ENCODE measurements around the gene ZNF668.

The ZNF668 gene

DNA sequence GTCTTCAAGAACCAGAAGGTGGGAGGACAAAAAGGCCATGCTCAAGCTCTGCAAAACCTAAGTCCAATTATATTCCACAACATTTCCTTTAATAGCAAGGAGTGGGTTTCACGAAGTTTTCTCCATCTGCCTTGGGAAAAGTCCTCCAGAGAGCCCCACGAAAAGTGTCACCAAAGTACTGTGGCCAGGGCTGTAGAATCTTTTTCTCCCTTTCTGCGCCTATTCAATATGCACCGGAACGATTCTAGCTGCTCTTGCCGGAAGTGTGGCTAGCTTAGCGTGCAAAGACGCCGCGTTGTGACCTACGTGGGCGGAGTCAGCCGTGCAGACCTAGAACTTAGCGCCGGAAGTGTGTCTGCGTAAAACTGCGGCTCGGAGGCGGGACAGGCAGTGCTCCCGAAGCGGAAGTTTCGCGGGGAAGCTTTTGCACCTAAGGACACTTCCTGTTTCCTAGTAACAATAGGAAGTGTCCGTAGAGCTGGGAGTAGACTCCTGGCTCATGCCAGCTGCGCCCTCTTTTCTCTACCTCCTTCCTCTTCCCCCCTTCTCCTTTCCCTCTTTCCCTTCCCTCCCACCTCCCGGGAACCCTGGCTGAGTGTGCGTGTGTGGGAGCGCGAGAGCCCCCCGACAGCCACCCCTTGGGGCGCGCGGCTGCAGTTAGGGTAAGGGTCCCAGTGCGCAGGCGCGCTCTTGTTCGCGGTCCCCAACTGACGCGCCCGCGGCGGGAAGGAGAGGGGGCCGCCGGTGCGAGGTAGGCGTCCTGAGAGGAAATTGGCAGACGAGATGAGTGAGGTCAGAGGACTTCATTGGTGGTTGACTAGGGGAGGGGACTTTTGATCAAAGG, at the start of gene ZNF668, which contains the start of gene ZNF646:
Gene ZNF668 (minus strand): TSS at position 271 of the 844 bp plus-strand sequence. CDS start 9,781 bp downstream, outside the sequence.
Gene ZNF646 (plus strand): TSS at position 453 of the 844 bp plus-strand sequence. CDS start 1,903 bp downstream, outside the sequence.
- peak; percentile 80 to 95 (median 89) for DNase-seq (ENCODE audit: low read depth in 2 of 3, low spot score in 2 of 3)

DNA sequence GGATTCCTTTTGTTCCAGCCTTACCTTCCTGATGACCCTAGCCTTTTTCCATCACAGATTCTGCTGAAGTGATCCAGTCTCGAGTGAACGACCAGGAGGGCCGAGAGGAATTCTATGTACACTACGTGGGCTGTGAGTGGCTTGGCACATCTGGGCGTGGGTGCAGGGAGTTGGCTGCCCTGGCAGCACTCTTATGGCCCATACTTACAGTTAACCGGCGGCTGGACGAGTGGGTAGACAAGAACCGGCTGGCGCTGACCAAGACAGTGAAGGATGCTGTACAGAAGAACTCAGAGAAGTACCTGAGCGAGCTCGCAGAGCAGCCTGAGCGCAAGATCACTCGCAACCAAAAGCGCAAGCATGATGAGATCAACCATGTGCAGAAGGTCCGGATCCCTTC, 46.1 kb upstream of the ZNF668 start:
- DNase-seq (ENCODE audit: low read depth in 2 of 3, low spot score in 2 of 3), result no peak

DNA sequence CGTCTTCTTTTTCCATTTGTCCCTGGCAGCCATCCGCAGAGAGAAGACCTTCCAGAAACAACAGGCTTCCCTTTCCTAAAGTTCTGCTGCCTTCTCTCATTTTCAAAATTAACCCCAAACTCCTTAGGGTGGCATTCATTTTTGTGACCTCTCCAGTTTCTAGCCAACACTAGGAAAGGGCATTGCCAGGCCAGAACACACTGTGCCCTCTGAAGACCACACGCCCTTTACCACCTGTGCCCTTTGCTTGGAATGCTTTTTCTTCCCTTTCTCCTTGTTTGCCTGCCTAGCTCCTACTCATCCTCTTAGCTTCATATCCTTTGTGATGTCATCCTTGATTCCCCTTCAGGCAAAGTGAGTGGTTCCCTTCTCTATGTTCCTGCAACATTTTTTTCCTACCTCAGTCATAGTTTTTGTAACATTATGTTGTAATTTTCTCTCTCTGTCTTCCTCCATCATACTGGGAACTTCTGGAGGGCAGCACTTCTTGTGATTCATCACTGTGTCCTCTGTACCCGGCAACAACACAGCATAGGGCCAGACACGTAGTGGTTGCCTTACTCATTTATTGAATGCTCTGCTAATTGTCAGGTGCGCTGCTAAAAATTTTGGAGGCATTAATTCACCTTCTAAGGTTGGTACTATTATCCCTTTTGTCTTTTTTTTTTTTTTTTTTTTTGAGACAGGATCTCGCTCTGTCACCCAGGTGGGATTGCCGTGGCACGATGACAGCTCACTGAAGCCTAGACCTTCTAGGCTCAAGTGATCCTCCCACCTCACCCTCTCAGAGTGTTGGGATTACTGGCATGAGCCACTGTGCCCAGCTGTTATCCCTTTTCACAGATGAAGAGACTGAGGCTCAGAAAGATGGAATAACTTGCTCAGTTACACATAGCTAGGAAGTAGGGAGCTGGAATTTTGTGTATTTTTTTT, 44.4 kb upstream of the ZNF668 start:
- no peak for DNase-seq (ENCODE audit: low read depth in 2 of 3, low spot score in 2 of 3)

DNA sequence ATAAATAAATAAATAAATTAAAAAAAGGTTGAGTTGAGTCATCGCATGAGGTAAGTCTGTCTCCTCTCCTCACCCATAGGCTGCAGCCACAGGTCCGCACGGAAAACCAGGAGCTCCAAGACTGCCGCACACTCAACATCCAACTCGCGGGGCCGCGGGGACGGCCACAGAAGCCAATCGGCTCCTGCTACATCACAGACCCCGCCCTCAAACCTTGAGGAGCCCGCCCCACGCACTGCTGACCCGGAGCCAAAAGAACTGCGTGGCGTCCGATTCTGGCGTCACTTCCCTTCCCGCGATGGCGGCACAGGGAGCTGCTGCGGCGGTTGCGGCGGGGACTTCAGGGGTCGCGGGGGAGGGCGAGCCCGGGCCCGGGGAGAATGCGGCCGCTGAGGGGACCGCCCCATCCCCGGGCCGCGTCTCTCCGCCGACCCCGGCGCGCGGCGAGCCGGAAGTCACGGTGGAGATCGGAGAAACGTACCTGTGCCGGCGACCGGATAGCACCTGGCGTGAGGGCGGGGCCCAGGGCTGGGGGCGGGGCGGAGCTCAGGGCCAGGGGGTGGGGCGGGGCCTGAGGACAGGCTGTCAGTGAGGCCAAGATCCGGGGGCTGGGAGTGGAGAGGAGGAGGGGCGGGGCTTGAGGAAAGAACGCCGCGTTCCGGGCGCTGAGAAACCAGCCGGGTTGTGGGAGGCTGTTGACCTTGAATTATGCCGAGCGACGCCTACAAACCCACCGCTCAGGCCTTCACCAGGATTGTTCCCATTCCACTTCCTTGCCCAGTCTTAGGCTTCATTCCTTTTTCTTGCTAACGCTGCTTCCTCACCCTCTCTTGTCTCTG, 43.6 kb upstream of the ZNF668 start, which contains the start of gene KAT8:
Gene KAT8 (plus strand): TSS at position 281 of the 839 bp plus-strand sequence. CDS start 18 bp downstream, at position 299.
- DNase-seq (ENCODE audit: low read depth in 2 of 3, low spot score in 2 of 3), result peak; percentile 89 to 92 (median 91)

DNA sequence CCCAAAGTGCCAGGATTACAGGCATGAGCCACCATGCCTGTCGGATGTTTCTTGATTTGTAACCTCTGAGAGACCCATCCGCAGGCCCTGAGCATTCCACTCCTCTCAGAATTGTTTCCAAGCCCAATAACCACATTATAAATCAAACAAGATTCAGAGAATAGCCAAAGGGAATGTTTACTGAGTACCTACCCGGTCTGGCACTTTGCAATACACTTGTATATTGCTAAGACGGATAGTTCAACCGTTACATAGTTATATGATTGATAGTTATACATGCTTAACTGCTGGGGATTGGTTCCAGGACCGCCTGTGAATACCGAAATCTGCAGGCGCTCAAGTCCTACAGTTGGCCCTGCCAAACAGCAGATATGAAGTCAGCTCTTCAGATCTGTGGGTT, 40.4 kb upstream of the ZNF668 start:
- DNase-seq (ENCODE audit: low read depth in 2 of 3, low spot score in 2 of 3), result no peak

DNA sequence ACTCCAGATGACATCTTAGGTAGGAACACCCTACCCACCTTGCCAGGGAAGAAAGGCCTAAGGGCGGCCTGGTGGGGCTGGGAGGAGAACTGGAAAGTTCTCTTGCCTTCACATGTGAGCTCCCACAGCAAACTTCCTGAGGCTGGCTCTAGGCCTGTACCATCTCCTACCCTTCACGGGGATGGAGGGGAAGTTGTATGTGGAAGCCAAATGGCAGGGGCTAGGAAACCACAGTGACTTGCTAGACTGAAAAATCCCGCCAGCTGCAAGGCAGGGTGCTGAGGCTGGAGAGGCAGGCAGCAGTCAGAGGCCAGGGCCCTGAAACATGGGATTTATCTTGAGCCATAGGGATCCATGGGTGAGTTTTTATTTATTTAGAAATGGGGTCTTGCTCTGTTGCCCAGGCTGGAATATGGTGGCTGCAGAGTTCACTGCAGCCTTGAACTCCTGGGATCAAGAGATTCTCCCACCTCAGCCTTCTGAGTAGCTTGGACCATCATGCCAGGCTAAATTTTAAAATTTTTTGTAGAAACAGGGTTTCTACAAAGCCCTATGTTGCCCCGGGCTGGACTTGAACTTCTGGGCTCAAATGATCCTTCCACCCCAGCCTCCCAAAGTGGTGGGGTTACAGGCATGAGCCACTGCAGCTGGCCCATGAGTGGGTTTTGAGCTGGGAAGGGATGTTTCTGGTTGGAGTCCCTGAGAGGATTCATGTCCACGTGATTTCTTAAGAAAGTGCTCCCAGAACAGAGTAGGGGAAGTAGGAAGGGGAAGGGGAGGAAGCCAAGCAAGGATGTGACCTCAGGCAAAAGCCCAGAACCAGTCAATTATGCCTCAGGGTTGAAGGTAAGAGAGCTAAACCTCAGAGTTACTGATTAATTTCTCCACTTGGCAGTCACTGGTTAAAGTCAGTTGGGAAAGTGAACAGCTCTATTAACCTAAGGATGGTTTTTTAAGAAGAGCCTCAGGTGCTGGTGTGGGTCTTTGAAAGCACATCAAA, 39.4 kb upstream of the ZNF668 start:
- no peak for DNase-seq (ENCODE audit: low read depth in 2 of 3, low spot score in 2 of 3)

DNA sequence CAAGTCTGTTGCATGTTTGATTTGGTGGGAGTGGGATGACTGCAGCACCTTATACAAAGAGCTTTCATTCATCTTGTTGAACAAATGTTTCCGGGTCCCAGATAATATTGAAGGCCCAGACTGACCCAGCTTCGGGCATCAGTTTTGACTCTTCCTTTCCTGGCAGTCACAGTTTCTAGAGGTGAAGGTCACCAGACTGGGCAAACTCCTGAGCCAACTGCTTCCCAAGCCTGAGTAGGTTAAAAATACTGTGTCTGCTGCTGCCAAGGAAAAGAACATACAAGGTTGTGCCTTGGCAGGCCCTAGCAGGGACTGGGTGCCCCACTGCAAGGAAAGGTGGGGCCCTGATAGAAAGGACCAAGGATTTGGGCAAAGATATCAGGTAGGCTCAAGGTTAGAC, 38.7 kb upstream of the ZNF668 start:
- DNase-seq (ENCODE audit: low read depth in 2 of 3, low spot score in 2 of 3), result no peak

DNA sequence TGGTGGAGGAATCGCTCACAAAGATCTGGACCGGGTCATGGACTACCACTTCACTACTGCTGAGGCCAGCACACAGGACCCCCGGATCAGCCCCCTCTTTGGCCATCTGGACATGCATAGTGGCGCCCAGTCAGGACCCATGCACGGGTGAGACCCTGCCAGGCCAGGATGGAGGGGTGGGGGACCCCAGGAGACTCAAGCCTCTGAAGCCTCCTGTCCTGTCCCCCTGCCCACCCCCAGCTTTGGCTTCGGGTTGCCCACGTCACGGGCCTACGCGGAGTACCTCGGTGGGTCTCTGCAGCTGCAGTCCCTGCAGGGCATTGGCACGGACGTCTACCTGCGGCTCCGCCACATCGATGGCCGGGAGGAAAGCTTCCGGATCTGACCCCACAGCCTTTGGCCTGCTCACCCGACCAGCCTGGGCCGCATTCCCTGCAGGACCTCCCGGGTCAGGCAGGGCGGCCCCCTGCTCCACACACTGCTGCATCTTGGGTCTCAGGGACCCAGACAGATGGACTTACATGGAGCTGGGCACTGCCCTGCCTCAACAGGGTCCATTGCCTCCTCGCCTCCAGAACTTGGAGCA, 37.9 kb upstream of the ZNF668 start:
- DNase-seq (ENCODE audit: low read depth in 2 of 3, low spot score in 2 of 3), result no peak

DNA sequence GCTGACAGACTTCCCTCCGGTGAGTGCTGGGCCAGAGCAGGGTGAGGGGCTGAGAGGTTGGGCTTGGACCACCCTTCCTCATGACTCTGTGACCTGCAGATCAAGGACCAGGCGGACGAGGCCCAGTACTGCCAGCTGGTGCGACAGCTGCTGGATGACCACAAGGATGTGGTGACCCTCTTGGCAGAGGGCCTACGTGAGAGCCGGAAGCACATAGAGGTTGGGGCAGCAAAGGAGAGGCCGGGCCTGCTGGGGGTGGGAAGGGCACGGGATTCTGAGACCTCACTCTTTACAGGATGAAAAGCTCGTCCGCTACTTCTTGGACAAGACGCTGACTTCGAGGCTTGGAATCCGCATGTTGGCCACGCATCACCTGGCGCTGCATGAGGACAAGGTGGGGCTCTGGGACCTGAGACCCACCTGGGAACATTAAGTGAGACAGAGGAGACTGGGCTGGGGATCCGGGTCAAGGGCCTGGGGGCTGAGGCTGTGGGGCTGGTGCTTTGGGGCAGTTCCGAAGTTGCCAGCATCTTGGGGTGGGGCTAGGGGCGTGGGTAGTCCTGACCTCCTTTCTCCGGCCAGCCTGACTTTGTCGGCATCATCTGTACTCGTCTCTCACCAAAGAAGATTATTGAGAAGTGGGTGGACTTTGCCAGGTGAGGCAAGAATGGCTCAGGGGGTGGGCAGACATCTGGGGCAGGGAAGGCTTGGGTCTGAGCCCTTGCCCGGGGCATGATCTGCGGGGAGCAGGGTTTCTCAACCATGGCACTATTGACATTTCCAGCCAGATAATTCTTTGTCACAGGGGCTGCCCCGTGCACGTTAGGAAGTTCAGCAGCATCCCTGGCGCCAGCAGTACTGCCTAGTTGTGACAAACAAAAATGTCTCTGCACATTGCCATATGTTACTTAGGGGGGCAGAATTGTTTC, 36.3 kb upstream of the ZNF668 start:
- DNase-seq (ENCODE audit: low read depth in 2 of 3, low spot score in 2 of 3), result no peak

DNA sequence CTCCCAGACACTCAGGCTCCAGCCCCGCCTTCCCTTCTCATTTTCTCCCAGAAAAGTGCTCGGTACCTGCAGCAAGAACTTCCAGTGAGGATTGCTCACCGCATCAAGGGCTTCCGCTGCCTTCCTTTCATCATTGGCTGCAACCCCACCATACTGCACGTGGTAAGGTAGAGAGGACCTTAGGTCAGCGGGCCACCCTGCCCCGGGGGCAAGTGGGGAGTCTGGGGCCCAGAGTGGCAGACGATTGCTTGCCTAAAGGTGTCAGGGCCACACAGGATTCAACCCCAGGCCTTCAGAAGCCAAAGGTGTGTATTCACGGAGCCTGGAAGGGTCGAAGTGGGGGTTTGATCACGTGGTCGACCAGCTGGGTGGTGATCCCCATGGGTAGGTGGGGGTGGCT, 35.6 kb upstream of the ZNF668 start:
- DNase-seq (ENCODE audit: low read depth in 2 of 3, low spot score in 2 of 3), result no peak

DNA sequence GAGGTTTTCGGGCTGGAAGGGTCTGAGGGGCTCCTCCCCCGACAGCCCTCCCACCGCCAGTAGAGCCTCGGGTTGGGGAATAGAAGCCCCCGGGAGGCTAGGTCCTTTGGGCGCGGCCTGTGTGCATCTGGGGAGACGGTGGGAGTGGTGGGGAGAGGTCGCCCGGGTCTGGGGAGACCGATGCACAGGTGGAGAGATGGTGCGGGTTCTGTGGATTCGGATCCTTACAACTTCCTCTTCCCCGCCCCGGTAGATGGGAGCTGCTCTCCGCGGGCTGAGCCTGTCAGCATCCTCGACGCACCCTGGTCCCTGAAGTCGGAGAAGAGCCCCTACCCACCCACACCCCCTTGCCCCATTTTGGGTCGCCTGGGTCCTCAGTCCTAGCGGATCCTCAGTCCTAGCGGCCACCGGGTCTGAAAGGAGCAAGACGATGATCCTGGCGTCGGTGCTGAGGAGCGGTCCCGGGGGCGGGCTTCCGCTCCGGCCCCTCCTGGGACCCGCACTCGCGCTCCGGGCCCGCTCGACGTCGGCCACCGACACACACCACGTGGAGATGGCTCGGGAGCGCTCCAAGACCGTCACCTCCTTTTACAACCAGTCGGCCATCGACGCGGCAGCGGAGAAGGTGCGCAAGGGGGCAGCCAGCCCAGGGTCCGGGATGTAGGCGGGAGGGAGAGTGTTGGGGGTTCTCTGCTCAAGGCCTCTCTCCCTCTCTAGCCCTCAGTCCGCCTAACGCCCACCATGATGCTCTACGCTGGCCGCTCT, 34.9 kb upstream of the ZNF668 start:
- DNase-seq (ENCODE audit: low read depth in 2 of 3, low spot score in 2 of 3), result no peak

DNA sequence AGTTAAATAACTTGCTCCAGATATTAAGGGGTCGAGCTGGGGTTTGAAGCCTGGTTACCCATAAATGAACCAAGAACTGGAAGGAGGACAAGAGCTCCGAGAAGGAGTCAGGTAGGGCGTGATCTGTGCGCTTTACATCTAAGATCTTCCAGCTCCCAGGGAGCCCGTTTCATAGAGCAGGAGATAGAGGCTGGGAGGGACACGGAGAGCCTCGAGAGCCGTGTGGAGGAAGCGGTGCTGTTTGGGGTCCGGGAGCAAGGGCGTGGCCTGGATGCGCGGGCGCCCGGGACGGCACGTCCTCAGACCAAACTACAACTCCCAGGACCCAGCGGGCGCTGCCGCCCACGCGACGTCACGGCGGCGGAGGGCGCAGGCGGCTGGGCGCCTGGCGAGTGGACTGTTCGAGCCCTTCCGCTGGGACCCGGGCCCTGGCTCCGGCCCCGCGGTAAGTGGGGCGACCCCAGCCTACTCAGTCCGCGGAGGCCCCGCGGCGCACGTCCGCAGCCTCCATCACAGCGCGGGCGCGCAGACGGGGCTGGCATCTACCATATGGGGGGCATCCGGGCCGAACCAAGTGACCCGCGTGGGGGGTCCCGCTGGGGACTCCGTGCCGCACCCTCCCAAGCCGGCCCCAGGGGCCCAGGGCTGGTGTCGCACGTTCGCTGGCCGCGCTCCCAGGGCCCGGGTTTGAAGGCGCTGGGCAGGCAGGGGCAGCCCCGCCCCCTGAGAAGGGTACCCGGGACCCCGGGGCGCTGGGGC, 34.2 kb upstream of the ZNF668 start, which contains the start of gene BCKDK:
Gene BCKDK (plus strand): TSS at position 352 of the 759 bp plus-strand sequence. CDS start 838 bp downstream, outside the sequence.
- peak; percentile 54 to 73 (median 65) for DNase-seq (ENCODE audit: low read depth in 2 of 3, low spot score in 2 of 3)

DNA sequence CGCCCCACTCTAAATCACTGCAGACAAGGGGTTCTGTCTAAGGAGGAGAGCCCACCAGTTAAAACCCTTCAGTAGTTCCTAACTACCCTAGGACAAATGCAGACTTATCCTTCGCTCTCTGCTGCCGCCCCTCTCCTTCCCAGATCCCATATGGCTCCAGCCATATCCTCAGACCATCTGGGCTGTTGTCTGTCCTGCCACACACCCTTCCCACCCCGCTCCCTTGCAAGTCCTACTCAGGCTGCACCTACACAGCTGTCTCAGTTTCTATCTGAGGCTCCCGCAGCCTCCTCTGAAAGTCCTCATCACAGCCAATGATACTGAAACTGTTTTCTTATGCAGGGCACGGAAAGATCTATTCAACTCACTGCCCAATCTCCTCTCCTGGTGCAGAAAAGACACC, 33.4 kb upstream of the ZNF668 start:
- no peak for DNase-seq (ENCODE audit: low read depth in 2 of 3, low spot score in 2 of 3)

DNA sequence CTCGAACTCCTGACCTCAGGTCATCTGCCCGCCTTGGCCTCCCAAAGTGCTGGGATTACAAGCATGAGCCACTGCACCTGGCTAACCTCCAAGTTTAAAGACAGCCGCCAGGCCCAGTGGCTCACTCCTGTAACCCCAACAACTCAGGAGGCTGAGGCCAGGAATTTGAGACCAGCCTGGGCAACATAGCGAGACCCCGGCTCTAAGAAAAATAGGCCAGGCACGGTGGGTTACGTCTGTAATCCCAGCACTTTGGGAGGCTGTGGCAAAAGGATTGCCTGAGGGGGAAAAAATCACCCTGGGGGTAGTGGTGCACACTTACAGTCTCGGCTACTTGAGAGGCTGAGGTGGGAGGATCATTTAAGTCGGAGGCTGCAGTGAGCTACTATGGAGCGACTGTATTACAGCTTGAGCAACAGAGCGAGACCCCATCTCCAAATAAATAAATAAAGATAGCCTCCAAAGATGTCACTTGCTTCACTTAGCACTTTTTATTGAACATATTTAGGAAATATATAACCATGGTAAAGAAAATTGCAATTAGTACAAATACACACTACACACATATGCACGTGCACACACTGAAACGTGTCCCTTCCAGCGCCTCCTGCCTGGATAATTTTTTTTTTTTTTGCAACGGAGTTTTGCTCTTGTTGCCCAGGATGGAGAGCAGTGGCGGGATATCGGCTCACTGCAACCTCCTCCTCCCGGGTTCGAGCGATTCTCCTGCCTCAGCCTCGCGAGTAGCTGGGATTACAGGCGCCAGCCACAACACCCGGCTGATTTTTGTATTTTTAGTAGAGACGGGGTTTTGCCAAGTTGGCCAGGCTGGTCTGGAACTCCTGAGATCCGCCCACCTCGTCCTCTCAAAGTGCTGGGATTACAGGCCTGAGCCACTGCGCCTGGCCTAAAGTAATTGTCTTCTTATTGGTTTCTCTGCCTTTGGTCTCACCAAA, 32.7 kb upstream of the ZNF668 start:
- DNase-seq (ENCODE audit: low read depth in 2 of 3, low spot score in 2 of 3), result no peak

DNA sequence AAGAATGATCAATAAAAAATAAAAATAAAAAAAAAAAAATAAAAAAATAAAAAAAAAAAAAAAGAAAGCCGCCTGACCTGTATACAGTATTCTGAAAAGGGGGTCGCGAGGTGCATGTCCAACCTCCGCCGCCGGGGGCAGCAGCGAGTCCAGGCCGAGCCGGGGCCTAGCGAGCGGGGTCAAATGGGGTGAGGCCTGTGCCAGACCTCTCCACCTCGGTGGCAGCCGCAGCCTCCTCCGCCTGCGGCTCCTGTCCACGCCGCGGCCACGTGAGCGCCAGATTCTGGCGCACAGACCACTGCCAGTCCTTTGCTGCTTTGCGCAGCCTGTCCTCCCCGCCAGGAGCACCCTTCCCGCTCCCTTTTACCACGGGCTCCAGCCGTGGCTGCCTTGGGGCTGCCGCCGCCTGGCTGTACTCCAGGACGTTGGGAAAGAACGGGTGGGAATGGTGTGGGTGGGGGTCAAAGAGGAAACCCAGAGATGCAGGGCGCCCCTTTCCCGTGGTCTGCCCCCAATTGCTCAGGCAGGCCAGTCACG, 31.7 kb upstream of the ZNF668 start:
- DNase-seq (ENCODE audit: low read depth in 2 of 3, low spot score in 2 of 3), result peak; percentile 75 to 95 (median 90)

Data from activated CD8-positive, alpha-beta memory T cell treated with anti-CD3 and anti-CD28 coated beads for 48 hours (primary cell).